Stimulated activated CD8-positive, alpha-beta memory T cell treated with anti-CD3 and anti-CD28 coated beads, Interleukin-4, amount 100 ng/mL, for 48 hours (primary cell): ENCODE data around the gene PCDH8.
A peak's percentile ranks its signal among the peaks of the same experiment; 100 is the strongest.

ENCODE experiments used
- DNase-seq: peaks from one replicate; pipeline ENCODE4 v3.0.0-alpha.2; 2020

PCDH8 gene

GRCh38 chr13:52848455-52849195 is at the start of gene PCDH8:
Gene PCDH8, minus strand, starts transcription at chr13:52848640. Its CDS starts 204 bp downstream, at chr13:52848436.
- peak; percentile 39 for DNase-seq

DNA sequence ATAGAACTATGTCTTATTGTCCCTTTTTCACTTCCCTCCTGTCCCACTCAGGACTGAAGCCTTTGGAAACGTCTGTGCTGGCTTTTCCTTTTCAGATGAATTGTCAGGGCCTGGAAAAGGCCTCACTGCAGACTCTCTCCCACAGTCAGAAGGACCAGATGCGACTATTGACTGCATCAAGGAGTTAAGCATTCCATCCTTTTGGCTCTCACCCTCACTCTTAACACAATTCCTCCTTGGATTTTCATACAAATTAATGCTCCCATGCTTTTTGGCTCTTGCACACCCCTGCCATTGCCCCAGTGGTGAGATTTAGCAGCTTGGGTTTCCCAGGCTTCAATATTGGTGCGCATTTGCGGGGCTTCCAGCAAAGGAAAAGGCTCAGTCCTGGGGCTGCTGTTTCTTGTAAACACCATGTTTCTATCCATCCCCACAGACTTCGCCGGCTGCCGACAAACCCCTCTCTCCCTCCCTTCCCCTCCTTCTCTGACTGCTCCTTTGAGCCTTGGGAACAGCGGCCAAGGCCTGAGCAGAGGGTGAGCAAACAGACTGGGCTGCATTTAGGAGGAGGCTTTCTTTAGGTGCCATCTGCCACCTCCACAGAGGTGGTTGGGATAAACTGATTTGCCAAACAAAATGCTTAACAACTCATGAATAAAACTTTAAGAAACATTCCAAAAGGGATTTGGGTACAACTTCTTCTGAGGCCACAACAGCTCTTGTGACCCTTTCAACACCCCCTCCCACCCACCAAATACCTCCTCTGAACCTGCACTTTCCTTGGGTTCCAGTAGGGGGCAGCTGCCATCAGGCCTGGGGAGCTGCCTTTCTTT is 48.6 kb upstream of the PCDH8 start:
- DNase-seq = peak; percentile 25

- no peak for DNase-seq
Observed at GRCh38 chr13:52894413-52894812, 46.0 kb upstream of the PCDH8 start.

DNA sequence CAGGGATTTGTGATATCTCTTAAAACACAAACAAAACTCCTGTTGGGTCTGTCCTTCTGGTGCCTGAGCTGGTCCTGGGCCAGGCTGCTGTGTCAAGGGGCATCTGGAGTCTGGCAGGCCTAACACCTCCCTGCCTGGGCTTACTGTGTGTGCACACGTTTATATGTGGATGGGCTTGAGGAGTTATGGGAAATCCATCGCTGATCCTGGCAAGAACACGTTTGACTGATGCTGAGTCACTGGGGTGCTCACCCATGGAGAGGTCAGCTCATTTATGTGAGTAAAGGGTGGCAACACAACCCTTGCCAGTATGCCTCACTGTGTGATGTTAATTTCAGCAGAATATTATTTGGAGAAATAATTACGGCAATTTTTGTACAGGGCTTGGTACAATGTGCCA is 44.5 kb upstream of the PCDH8 start:
- no peak for DNase-seq

- DNase-seq = no peak
Observed at GRCh38 chr13:52891706-52892105, 43.3 kb upstream of the PCDH8 start.

DNA sequence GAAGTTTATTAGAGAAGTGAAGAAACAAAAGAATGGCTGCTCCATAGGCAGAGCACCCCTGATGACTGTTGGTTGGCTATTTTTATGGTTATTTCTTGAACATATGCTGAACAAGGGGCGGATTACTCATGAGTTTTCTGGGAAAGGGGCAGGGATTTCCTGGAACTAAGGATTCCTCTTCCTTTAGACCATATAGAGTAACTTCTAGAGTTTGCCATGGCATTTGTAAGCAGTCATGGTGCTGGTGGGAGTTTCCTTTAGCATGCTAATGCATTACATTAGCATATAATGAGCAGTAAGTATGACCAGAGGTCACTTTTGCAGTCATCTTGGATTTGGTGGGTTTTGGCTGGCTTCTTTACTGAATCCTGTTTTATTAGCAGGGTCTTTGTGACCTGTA is 38.7 kb upstream of the PCDH8 start:
- no peak for DNase-seq

- DNase-seq = no peak
Observed at GRCh38 chr13:52885141-52885540, 36.7 kb upstream of the PCDH8 start.

- no peak for DNase-seq
Observed at GRCh38 chr13:52884429-52885010, 36.1 kb upstream of the PCDH8 start.

- no peak for DNase-seq
Observed at GRCh38 chr13:52882785-52883184, 34.3 kb upstream of the PCDH8 start.

GRCh38 chr13:52879950-52880741 is 31.7 kb upstream of the PCDH8 start:
- DNase-seq = no peak

- no peak for DNase-seq
Observed at GRCh38 chr13:52878831-52879230, 30.4 kb upstream of the PCDH8 start.

GRCh38 chr13:52870143-52870542 is 21.7 kb upstream of the PCDH8 start:
- no peak for DNase-seq

DNA sequence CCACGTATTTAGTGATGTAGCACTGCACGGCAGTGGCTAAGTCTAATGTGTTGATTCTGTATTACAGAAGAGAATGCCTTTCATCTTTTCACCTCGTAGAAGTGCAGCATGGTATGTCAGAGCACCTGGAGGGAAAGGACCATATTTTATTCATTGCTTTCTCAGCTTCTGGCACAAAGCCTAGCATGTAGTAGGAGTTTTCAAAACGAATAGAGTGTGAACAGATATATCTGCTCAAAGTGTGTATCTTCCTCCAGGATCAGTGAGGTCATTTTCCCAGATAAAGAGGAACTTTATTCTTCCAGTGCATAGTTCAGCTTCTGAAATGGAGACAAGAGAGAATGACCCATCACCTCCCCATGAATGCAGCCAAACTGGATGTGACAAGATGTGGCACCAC is 21.2 kb upstream of the PCDH8 start:
- no peak for DNase-seq

GRCh38 chr13:52869050-52869449 is 20.6 kb upstream of the PCDH8 start:
- no peak for DNase-seq

DNA sequence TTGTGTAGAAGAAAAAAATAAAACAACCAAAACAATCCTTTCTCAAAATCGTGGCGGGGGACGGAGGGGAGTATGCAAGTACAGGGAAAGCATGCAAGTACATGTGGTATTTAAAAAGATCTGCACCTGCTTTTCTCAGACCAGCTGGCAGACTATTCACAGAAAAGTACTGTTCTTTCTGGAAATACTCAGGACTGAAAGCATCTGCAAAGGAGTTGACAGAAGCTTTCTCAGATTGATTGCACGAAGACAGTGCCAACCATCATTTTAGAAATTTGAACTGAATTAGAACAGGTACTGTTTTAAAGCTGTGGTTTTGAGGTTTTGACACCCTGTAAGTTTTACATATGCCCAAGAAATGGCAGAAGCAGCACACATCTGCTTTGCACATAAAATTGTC is 19.8 kb upstream of the PCDH8 start:
- DNase-seq = no peak

- no peak for DNase-seq
Observed at GRCh38 chr13:52864941-52865340, 16.5 kb upstream of the PCDH8 start.

DNA sequence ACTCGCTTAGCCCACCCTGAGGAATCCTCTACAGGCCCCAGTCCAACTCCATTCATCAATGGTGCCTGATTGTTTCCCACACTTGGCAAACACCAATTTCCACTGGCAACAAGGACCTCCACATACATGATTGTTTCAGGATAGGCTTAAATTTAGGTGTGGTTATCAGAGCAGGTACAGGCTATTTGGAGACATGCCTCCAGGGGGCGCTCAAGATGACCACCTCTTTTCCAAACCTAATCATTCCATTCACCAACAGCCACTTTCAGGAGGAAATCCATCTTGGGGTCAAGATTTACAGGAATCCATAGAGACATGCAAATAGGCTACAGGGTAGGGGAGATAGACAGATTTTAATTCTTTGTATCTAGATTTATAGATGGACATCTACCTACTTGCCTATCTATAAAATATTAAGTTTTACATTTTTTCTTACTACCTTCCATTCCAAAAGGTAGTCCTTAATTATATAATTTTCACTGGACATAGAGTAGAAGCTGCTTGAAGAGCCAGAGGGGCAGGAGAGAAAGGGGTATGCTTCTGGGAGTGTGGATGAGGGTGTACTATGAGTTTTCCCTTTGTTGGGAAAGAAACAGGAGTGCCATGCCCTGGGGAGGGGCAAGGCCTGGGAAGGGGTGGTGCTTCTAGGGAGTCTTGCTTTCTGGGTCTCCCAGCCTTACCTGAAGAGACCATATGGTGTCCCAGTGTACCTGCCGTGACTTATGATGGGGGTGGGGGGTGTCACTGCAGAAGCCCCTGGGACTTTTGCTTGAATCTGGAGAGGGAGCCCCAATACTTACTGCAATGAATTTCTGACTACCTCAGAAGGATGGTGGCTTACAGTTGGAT is 14.1 kb upstream of the PCDH8 start:
- DNase-seq = peak; percentile 56

DNA sequence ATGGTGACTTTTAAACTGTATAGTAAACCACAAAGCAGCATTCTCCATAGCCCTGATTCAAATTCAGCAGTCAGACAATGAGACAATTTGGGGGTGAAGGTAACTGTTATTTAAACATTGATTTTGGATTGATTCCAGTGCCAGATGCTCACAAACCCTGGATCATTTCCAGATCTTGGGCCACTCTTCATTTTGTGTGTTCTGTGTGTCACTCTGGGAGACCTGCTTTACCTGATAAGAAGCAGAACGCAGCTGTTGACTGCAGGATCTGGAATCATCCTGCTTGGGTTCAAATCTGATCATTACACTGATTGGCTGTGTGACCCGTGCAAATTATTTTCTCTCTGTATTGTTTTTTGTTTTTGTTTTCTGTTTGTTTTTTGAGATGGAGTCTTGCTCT is 4.0 kb upstream of the PCDH8 start:
- no peak for DNase-seq

- DNase-seq = peak; percentile 27
Observed at GRCh38 chr13:52851137-52851962, 2.9 kb upstream of the PCDH8 start.

- DNase-seq = peak; percentile 69
Observed at GRCh38 chr13:52850396-52851136, 2.1 kb upstream of the PCDH8 start.

GRCh38 chr13:52850072-52850395 is 1.6 kb upstream of the PCDH8 start:
- no peak for DNase-seq
